ENCODE measurements around the gene PEX11A. TPM values are rescaled to one million over a fixed set of nuclear protein-coding genes. Genes with fewer than 3 reads are reported as not detected.

Gene PEX11A, protein sequence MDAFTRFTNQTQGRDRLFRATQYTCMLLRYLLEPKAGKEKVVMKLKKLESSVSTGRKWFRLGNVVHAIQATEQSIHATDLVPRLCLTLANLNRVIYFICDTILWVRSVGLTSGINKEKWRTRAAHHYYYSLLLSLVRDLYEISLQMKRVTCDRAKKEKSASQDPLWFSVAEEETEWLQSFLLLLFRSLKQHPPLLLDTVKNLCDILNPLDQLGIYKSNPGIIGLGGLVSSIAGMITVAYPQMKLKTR
- total RNA-seq, result 10 to 100 TPM; 11.6 to 14.8 TPM

- TF ChIP-seq CTCF (IDR thresholded peaks at IDR 0.05), result no peak
- H3K36me3 ChIP-seq, result no peaks in the 10 kb centered on the region
- no peaks in the 10 kb centered on the region for H3K9me3 ChIP-seq
- peaks cover 0 to 11% of the 10 kb centered on the region in 2 donors for H3K4me1 ChIP-seq
- no peaks in the 10 kb centered on the region for H3K27me3 ChIP-seq
- peak within 1 kb of the TSS; percentile 59 to 71 for H3K27ac ChIP-seq
- peak within 1 kb of the TSS; percentile 63 to 66 for H3K4me3 ChIP-seq
- peak; percentile 69 for DNase-seq (ENCODE audit: low spot score)
Measured at GRCh38 chr15:89690276-89691218, at the start of gene PEX11A, which contains the start of gene WDR93. TSS of gene PEX11A (minus strand) at chr15:89690754. CDS start at chr15:89690632, 122 bp downstream. TSS of gene WDR93 (plus strand) at chr15:89690811. CDS start at chr15:89701747, 10,936 bp downstream.

GRCh38 chr15:89740137-89740536 is 49.6 kb upstream of the PEX11A start:
- Histone ChIP-seq H3K4me3 (no peak overlapping the region), H3K27me3 (no peaks in the 10 kb centered on the region), H3K9me3 (no peaks in the 10 kb centered on the region), H3K36me3 (no peaks in the 10 kb centered on the region), H3K27ac (no peak overlapping the region), H3K4me1 (no peaks in the 10 kb centered on the region)
- DNase-seq (ENCODE audit: low spot score), result no peak
- TF ChIP-seq CTCF (IDR thresholded peaks at IDR 0.05), result peak; percentile 86 to 95

GRCh38 chr15:89735773-89736172 is 45.2 kb upstream of the PEX11A start:
- Histone ChIP-seq H3K27ac (no peak overlapping the region), H3K27me3 (no peaks in the 10 kb centered on the region), H3K36me3 (no peaks in the 10 kb centered on the region), H3K4me1 (no peaks in the 10 kb centered on the region), H3K9me3 (no peaks in the 10 kb centered on the region), H3K4me3 (no peak overlapping the region)
- no peak for DNase-seq (ENCODE audit: low spot score)
- no peak for TF ChIP-seq CTCF (IDR thresholded peaks at IDR 0.05)

GRCh38 chr15:89732451-89733172 is 42.1 kb upstream of the PEX11A start:
- Histone ChIP-seq H3K4me3 (no peak overlapping the region), H3K36me3 (no peaks in the 10 kb centered on the region), H3K4me1 (peaks cover 0 to 7% of the 10 kb centered on the region in 2 donors), H3K27me3 (no peaks in the 10 kb centered on the region), H3K9me3 (no peaks in the 10 kb centered on the region), H3K27ac (no peak overlapping the region)
- no peak for TF ChIP-seq CTCF (IDR thresholded peaks at IDR 0.05)
- no peak for DNase-seq (ENCODE audit: low spot score)

GRCh38 chr15:89731275-89731674 is 40.7 kb upstream of the PEX11A start:
- Histone ChIP-seq H3K9me3 (no peaks in the 10 kb centered on the region), H3K4me1 (peaks cover 0 to 7% of the 10 kb centered on the region in 2 donors), H3K27ac (no peak overlapping the region), H3K4me3 (no peak overlapping the region), H3K27me3 (no peaks in the 10 kb centered on the region), H3K36me3 (no peaks in the 10 kb centered on the region)
- peak; percentile 5 for DNase-seq (ENCODE audit: low spot score)
- no peak for TF ChIP-seq CTCF (IDR thresholded peaks at IDR 0.05)

All from right atrium auricular region (tissue), 2 donors.